ENCODE measurements around the gene TIAM1. TPM values are rescaled to one million over a fixed set of nuclear protein-coding genes. Genes with fewer than 3 reads are reported as not detected.

The TIAM1 gene
- total RNA-seq, 1 donor from 2014 or later: 94.2 TPM

GRCh38 chr21:31087639-31088473, 256.2 kb downstream of the TIAM1 start:
- no peak for DNase-seq (ENCODE audit: low spot score)

DNA sequence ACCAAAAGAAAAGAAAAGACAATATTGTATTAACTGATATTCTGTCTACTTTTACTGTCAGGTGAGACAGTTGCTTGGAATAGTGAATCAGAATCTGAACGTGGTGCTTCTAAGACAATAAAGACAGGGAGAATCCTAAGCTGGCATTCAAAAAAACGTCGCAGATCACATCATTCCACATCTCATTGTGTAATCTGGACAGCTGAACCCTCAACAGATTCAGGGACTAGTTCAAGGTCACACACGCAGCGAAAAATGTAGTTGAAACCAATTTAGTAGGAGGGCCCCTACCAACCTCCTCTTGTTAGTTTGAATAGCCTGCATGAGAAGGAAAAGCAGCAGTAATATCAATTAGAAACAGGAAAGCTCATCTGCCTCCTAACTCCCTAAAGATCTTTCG, 259.4 kb downstream of the TIAM1 start:
- DNase-seq (ENCODE audit: low spot score): no peak

- no peak for DNase-seq (ENCODE audit: low spot score)
Measured at GRCh38 chr21:31078796-31079195, 265.3 kb downstream of the TIAM1 start.

GRCh38 chr21:31078216-31078615, 265.8 kb downstream of the TIAM1 start:
- DNase-seq (ENCODE audit: low spot score): no peak

GRCh38 chr21:31075848-31076247, 268.2 kb downstream of the TIAM1 start:
- DNase-seq (ENCODE audit: low spot score): no peak

- no peak for DNase-seq (ENCODE audit: low spot score)
Measured at GRCh38 chr21:31072533-31072932, 271.5 kb downstream of the TIAM1 start.
